ENCODE results near the gene UMAD1.
A peak's percentile ranks its signal among the peaks of the same experiment; 100 is the strongest.

The UMAD1 gene

DNA sequence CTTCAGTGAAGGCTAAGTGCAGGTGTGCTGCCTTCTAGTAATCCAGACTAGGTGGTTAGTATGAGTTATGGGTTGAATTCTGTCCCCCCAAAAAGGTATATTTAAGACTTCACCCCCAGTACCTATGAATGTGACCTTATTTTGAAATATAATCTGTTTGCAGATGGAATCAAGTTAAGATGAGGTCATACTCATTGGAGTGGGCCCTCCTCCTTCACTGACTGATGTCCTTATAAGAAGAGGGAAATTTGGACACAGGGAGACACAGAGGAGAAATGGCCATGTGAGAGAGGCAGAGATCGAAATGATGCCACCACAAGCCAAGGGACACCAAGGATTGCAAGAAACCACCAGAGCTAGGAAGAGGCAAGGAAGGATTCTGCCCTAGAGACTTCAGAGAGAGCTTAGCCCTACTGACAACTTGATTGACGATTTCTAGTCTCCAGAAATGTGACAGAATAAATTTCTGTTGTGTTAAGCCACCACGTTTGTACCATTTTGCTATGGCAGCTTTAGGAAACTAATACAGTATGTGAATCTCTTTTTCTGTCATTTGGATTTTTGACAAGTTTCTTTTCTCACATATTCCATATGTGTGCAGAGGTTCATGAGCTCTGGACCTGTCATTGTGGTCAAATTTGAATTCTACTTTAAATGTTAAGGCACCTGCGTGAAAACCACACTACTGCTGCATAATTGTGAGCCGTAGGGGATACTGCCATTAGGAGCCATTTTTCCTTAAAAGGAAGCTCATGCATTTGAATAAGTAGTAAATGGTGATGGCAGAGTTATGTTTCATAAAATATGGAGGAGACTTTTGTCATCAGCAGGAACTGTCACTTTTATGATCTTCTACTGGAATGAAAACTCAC lies 80.4 kb downstream of the UMAD1 start:
- ATAC-seq (ENCODE audit: insufficient read depth, low read depth), result no peak
- Histone ChIP-seq H3K36me3 (ENCODE audit: insufficient read depth, low read length) (no peaks in the 10 kb centered on the region), H3K4me2 (ENCODE audit: insufficient read depth, low read length) (no peak overlapping the region), H3K79me2 (ENCODE audit: insufficient read depth, low read length) (no peaks in the 10 kb centered on the region), H3K27me3 (ENCODE audit: insufficient read depth, low read length, poor library complexity) (no peaks in the 10 kb centered on the region), H3K4me3 (ENCODE audit: low read depth in 1 of 2, low read length in 2 of 2) (no peak overlapping the region), H3K9me3 (ENCODE audit: insufficient read depth, low read length, severe bottlenecking) (no peaks in the 10 kb centered on the region), H3K27ac (ENCODE audit: low read length) (peak overlapping the region; percentile 98), H3K9ac (ENCODE audit: low read depth, low read length) (peak overlapping the region; percentile 61), H4K20me1 (ENCODE audit: insufficient read depth, low read length) (no peaks in the 10 kb centered on the region), H3K4me1 (ENCODE audit: insufficient read depth, low read length) (peaks cover 46% of the 10 kb centered on the region), H2AFZ (ENCODE audit: low read depth, low read length) (no peak overlapping the region)
- DNase-seq, result no peak
- TF ChIP-seq EZH2 (IDR thresholded peaks at IDR 0.05; ENCODE audit: borderline replicate concordance, low read depth, low read length, severe bottlenecking), result no peak
- TF ChIP-seq, protein P1, sequence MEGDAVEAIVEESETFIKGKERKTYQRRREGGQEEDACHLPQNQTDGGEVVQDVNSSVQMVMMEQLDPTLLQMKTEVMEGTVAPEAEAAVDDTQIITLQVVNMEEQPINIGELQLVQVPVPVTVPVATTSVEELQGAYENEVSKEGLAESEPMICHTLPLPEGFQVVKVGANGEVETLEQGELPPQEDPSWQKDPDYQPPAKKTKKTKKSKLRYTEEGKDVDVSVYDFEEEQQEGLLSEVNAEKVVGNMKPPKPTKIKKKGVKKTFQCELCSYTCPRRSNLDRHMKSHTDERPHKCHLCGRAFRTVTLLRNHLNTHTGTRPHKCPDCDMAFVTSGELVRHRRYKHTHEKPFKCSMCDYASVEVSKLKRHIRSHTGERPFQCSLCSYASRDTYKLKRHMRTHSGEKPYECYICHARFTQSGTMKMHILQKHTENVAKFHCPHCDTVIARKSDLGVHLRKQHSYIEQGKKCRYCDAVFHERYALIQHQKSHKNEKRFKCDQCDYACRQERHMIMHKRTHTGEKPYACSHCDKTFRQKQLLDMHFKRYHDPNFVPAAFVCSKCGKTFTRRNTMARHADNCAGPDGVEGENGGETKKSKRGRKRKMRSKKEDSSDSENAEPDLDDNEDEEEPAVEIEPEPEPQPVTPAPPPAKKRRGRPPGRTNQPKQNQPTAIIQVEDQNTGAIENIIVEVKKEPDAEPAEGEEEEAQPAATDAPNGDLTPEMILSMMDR (IDR thresholded peaks at IDR 0.05; ENCODE audit: borderline replicate concordance, extremely low read depth, low read length, poor library complexity, severe bottlenecking), result no peak

DNA sequence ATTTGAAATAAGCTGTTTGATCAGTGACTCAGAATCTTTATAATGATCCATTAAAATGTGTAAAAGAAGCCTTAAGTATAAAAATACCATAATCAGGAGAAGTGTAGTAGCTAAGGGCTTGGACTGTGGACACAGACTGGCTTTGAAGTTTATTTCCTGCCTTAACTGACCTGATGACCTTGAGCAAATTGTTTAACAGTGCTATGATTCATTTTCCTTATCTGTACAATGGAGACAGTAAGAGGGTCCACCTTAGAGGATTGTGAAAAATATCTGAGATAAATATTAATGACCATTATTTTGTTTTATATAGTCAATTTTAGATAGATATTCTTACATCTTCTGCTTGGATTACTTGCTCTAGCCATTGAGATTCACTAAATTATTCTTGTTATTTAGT lies 91.2 kb downstream of the UMAD1 start:
- no peaks in the 10 kb centered on the region for H3K27me3 ChIP-seq (ENCODE audit: insufficient read depth, low read length, poor library complexity)
- H3K4me1 ChIP-seq (ENCODE audit: insufficient read depth, low read length), result 0 out of 2 replicates have a peak, but pooled peaks cover 4% of the 10 kb centered on the region
- DNase-seq (no peak), ATAC-seq (ENCODE audit: insufficient read depth, low read depth) (no peak)
- H3K4me2 ChIP-seq (ENCODE audit: insufficient read depth, low read length), result no peak overlapping the region
- TF ChIP-seq EZH2 (IDR thresholded peaks at IDR 0.05; ENCODE audit: borderline replicate concordance, low read depth, low read length, severe bottlenecking), result no peak
- TF ChIP-seq, protein P1 (IDR thresholded peaks at IDR 0.05; ENCODE audit: borderline replicate concordance, extremely low read depth, low read length, poor library complexity, severe bottlenecking), result no peak
- no peak overlapping the region for H3K27ac ChIP-seq (ENCODE audit: low read length)
- H3K36me3 ChIP-seq (ENCODE audit: insufficient read depth, low read length), result no peaks in the 10 kb centered on the region
- H3K9ac ChIP-seq (ENCODE audit: low read depth, low read length), result no peak overlapping the region
- no peak overlapping the region for H3K4me3 ChIP-seq (ENCODE audit: low read depth in 1 of 2, low read length in 2 of 2)
- no peaks in the 10 kb centered on the region for H4K20me1 ChIP-seq (ENCODE audit: insufficient read depth, low read length)
- no peak overlapping the region for H2AFZ ChIP-seq (ENCODE audit: low read depth, low read length)
- peaks cover 1% of the 10 kb centered on the region for H3K9me3 ChIP-seq (ENCODE audit: insufficient read depth, low read length, severe bottlenecking)
- H3K79me2 ChIP-seq (ENCODE audit: insufficient read depth, low read length), result no peaks in the 10 kb centered on the region

DNA sequence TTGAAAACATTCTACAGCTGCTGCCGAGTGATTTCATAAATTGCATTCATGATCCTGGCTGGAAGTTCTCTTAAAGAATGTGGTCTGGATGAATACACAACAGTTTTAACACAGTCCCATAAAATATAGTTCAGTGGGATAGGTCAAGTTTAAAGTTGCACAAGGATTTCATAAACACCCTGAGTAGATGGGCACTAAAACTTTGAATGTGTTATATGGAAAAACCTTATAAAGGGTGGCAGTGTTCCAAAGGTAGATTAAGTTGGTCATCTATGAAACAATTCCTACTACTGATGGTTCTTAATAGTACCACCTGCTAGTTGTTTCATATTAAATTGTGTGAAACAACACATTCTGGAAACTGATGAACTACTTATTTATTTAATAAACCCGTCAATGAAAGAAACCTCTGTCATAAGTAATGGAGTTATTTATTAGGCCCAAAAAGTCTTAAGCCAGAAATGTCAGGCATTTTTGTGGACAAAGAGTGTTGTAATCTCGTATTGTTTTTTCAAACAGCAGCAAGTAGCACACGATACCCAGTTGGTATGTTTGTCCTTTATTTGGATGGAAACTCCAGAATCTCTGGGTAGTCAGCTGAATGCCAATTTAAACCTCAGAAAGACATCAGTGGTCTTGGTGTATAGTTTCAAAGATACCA lies 92.2 kb downstream of the UMAD1 start:
- H3K27ac ChIP-seq (ENCODE audit: low read length), result no peak overlapping the region
- no peaks in the 10 kb centered on the region for H4K20me1 ChIP-seq (ENCODE audit: insufficient read depth, low read length)
- DNase-seq (no peak), ATAC-seq (ENCODE audit: insufficient read depth, low read depth) (no peak)
- no peaks in the 10 kb centered on the region for H3K79me2 ChIP-seq (ENCODE audit: insufficient read depth, low read length)
- no peak for TF ChIP-seq EZH2 (IDR thresholded peaks at IDR 0.05; ENCODE audit: borderline replicate concordance, low read depth, low read length, severe bottlenecking)
- TF ChIP-seq, protein P1 (IDR thresholded peaks at IDR 0.05; ENCODE audit: borderline replicate concordance, extremely low read depth, low read length, poor library complexity, severe bottlenecking), result no peak
- H3K4me1 ChIP-seq (ENCODE audit: insufficient read depth, low read length), result 0 out of 2 replicates have a peak, but pooled peaks cover 5% of the 10 kb centered on the region
- H3K4me3 ChIP-seq (ENCODE audit: low read depth in 1 of 2, low read length in 2 of 2), result no peak overlapping the region
- no peaks in the 10 kb centered on the region for H3K9me3 ChIP-seq (ENCODE audit: insufficient read depth, low read length, severe bottlenecking)
- no peaks in the 10 kb centered on the region for H3K36me3 ChIP-seq (ENCODE audit: insufficient read depth, low read length)
- no peak overlapping the region for H2AFZ ChIP-seq (ENCODE audit: low read depth, low read length)
- H3K9ac ChIP-seq (ENCODE audit: low read depth, low read length), result no peak overlapping the region
- H3K27me3 ChIP-seq (ENCODE audit: insufficient read depth, low read length, poor library complexity), result no peaks in the 10 kb centered on the region
- no peak overlapping the region for H3K4me2 ChIP-seq (ENCODE audit: insufficient read depth, low read length)

Data from DND-41 (cell line).